ENCODE results near the gene PTPRU. TPM values are rescaled to one million over a fixed set of nuclear protein-coding genes. Genes with fewer than 3 reads are reported as not detected.

The PTPRU gene
- total RNA-seq, 1 experiment from 2014 or later: 14.1 TPM

DNA sequence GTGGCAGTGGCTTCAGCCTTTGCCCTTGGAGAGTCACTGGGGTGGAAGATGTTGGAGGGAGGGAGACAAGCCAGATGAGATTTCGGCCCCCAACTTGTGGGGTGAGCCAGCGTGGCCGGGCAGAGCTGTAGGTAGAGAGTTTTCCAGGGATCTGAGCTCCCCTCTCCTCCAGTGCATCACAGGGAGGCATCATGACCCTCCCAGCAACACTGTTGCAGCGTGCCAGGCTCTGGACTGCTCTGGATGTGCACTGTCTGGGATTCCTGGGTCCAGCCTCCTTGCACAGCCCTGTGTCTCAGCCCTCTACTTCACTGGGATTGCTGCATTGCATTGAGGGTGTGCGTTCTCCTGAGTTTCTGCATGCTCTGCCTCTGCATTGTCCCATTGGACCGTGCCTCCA lies 8.9 kb downstream of the PTPRU start:
- no peak for DNase-seq (ENCODE audit: low read depth)

DNA sequence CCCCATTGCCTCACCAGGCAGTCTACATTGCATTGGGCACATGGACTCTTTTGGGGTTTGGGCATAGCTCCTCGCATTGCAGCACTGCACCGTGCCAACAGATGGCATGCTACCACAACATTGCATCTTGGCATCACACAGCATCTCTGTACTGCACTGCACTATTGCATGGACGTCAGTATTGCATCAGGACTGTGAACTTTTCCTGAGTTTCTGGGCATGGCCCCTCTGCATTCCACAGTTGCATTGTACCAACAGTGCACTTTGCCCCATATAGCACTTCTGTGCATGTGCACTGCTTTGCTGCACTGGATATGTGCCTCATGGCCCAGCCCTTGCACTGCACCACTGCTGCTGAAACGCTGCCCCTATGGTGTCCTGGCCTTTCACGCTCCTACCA lies 9.6 kb downstream of the PTPRU start:
- peak; percentile 59 for DNase-seq (ENCODE audit: low read depth)

DNA sequence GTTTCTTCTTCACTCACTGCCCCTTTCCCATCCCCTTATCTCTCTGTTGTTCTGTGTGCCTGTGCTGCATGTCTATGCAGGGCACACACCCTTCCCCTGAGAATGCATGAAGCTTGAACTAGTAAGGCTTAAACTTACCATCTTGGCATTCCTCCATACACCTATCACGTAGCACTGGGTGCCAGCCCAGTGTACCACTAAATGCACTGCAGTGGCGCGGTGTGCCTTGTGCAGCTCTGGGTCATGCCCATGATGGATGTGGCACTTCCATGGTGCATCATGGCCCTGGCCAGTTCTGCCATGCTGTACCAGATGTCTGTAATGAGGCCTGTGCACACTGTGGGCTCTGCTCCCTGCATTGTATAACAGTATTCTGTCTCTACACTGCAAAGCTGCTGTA lies 10.7 kb downstream of the PTPRU start:
- no peak for DNase-seq (ENCODE audit: low read depth)

DNA sequence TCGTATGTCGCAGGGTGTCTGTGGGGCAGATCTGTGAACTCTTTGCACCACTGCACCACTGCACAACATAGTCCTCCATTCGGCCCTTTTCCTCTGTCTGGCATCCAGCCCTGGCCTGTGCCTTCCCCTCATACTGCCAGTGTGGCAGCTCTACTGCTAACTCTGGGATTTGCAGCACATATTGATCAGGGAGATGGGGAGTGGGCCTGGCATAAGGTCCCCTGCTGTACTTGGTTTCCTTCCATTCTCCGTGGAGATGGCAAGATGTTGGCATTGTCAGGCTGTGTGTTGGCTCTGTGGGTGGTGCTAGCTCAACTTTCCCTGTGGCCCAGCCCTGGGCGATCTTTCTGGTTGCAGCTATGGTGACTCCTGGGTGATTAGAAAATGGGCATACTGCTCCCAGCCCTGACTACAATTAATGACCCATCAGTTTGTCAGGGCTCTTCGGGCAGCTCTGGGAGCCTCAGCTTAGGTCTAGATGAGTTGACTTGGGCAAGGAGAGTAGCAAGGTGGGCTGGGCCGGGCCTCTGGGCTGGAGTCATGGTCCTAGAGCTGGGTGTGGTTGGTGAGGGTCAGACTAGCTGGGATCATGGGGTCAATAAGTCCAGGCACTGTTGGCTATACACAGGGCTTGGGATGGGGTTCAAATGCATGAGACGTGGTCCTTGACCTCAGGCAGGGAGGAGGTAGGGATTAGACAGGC lies 11.4 kb downstream of the PTPRU start:
- no peak for DNase-seq (ENCODE audit: low read depth)

DNA sequence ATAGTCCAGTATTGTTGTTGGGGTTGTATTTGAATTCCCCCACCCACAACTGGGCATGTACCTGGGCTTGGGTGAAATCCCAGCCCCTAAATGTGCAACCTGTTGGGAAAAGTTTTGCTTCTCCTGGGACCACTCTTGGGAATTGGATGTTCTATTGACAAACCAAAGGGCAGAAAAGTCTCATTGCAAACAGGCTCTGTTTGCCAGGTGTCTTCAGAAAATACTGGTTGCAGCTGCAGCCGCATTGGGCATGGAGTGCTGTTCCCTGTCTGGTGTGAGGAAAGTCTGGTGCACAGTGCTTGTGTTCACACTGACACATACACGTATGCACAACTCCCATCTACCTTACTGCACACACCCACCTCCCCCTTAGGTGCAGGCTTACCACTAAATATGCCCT lies 12.1 kb downstream of the PTPRU start:
- DNase-seq (ENCODE audit: low read depth): no peak

DNA sequence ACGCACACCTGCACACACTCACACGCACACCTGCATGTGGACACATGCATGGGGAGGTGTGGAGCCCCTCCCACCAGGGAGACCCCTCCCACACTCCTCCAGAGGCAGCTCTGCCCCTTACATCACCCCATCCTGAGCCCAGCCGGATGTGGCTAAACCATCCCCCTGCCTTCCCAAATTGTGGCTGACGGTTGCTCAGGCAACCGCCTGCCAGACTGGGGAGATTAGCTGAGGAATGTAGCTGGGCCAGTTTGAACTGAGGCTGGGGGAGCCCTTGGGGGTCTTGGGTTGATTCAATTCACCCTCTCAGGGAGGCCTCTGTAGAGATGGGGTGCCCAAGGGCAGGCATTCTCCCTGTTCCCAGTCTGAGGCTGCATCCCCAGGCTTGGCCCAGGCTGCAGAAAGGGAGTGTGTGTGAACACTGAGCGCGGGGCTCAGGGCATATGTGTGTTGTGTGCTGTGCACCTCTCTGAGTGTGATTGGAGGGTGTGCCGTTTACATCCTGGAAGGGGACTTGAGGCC lies 12.9 kb downstream of the PTPRU start:
- DNase-seq (ENCODE audit: low read depth): peak; percentile 56

DNA sequence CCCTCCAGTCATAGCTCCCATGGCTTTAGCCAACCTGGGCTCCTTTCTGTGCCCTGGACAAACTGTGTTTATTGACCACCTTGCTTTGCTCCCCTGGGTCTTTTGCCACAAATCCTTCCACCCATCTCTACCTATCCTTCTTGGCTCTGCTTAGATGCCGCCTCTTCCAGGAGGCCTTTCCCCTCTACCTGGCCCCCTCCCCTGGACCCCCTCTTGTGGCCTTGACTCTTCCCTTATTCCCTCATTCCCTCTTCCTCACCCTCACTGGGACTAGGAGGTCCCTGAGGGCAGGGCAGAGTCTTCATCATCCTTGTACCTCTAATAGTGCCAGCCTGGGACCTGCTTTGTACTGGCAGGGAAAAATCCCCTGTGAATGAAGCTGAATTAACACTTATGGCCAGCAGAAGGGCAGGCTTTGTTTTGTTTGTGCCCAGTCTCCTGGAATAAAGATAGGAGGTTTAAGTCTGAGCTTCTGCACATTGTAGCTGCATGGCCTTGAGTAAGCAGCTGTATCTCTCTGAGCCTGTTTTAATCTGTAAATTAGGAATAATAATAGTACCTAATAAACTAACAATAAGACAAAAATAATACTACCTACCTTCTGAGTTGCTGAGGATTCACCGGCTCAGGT lies 13.7 kb downstream of the PTPRU start:
- no peak for DNase-seq (ENCODE audit: low read depth)

DNA sequence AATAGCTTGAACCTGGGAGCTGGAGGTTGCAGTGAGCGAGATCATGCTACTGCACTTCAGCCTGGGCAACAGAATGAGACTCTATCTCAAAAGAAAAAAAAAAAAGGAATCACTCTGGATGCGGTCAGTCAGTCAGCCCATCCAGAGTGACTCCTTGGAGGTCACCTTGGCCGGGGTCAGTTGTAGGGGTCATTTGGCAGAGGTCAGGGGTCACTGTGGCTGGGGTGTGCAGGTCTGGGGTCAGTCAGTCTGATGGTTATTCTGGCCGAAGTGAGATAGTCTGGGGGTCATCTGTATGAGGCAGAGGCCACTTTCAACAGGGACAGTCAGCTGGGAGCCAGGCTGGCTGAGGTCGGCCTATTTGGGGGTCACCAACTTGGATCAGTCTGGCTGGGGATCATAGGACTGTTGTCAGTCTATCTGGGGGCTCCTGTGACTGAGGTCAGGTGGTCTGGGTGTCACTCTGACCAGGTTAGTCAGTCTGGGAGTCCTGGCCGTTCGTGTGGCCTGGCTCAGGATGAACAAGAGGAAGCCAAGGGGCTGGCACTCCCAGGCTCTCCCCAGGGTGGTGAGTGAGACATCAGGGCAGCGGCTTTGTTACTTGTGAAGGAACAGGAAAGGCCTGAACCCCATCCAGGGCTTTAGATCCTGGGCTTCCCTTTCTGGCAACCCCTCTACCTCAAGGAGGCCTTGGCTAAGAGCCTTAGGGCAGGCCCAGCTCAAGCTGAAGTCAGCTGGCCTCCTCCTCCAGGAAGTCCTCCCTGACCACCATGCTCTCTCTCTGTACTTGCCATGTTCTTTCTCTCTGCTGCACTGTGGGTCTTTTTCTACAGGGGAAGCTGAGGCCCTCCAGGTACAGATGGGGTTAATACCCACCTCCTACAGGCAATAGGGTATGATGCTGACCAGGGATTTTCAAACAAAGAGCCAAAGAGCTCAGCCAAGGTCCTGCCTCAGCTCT lies 15.1 kb downstream of the PTPRU start:
- no peak for DNase-seq (ENCODE audit: low read depth)

DNA sequence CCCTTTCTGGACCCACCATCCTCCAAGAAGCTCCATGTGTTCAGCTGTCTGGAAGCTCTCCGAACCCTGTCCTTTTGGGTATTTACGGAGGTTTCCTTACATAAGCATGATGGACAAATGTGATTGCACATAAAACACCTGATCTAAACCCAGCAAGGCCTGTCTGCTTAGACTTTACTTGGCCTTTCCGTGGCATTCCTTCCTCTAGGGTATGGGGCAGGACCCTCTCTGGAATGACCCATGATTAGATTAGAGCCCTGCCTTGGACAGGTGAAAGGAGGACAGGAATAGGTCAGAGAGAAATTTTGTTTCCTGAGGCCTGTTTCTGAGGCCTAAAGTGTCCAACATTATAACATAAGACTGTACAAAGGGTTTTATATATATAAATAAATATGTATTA lies 16.9 kb downstream of the PTPRU start:
- no peak for DNase-seq (ENCODE audit: low read depth)

DNA sequence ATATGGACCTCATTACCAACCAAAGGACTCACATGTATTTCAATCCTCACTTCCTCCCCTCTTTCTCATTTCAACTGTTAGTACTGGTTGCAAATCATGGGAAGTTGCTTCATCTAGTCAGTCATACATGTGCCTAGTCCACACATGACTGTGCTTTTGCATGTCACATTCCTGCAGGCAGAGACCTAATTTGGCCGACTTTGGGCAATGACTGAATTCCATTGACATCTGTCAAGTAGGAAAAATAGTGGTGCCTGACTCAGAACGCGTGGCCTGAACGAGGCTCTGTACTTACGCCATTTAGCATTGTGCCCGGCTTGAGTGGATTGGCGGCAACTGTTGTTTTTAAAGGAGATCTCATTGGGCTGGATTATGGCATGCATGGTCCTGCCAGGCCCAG lies 18.0 kb downstream of the PTPRU start:
- DNase-seq (ENCODE audit: low read depth): no peak

DNA sequence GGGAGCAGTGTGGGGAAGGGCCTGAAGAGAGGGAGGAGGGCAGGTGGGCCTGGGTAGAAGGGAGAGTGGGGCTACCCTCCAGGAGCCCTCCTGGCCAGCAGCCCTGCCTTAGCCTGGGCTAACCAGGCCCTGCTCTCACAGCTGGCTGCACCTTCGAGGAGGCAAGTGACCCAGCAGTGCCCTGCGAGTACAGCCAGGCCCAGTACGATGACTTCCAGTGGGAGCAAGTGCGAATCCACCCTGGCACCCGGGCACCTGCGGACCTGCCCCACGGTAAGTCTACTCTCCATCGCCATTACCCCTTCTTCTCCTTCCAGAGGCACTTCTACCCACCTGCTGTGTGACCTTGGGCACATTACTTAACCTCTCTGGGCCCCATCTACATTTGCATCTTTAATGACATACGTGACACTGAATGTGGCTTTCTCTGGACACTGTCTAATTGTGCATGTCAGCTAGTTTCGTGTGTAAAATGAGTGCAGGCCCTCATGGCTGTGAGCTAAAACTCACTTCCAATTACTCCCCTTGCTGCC lies 18.9 kb downstream of the PTPRU start:
- DNase-seq (ENCODE audit: low read depth): no peak

DNA sequence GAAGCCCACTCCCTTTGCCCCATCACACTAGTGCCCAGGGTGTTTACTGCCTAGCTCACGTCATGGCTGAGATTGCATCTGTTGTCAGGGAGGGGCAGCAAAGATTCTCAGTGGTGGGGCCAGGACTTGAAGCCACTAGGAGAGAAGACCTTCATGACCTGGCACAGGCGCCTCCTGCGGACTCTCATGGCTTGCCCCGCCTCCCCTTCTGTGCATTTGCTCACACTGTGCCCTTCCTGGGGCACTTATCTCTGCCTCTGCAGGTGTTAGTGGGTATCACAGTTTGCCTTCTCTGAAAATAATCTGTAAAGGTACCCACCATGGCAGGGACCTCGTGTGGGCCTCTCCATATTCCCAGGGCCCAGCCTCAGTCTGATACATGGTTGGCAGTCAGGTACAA lies 20.1 kb downstream of the PTPRU start:
- no peak for DNase-seq (ENCODE audit: low read depth)

DNA sequence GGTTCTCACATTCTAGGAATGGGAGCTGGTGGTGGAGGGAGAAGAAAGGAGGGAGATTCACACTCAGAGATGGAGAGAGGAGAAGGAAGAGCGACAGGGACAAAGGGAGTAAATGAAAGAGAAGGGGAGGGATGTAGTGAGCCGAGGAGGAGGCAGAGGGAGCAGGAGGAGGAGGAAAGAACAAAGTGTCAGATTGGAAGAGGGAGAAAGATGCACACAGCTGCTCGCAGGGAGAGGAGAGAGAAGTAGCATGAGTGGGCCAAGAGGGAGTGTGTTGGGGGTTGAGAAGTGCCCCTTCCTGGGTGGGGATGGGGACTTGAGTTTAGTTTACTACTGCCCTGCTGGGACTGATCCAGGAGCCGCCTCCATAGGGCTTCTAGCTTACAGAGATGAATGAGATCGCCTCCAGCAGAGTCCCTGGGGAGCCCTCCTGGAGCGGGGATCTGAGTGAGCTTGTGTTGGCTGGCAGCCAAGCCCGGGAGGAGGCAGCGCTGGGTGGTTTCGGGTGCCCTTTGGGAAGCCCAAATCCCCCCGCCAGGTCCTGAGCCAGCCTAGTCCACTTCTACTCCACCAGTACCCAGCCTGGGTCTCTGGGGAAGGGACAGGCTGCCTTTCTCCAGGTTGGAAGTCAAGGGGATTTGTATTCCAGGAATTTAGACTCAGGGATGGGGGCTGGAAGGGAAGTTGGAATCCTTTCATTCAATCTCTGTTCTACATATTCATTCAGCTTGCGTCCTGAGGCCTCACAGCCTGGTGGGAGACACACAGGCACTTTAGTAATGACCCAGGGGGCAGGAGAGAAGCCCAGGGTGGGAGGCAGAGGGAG lies 20.9 kb downstream of the PTPRU start:
- DNase-seq (ENCODE audit: low read depth): peak; percentile 62

DNA sequence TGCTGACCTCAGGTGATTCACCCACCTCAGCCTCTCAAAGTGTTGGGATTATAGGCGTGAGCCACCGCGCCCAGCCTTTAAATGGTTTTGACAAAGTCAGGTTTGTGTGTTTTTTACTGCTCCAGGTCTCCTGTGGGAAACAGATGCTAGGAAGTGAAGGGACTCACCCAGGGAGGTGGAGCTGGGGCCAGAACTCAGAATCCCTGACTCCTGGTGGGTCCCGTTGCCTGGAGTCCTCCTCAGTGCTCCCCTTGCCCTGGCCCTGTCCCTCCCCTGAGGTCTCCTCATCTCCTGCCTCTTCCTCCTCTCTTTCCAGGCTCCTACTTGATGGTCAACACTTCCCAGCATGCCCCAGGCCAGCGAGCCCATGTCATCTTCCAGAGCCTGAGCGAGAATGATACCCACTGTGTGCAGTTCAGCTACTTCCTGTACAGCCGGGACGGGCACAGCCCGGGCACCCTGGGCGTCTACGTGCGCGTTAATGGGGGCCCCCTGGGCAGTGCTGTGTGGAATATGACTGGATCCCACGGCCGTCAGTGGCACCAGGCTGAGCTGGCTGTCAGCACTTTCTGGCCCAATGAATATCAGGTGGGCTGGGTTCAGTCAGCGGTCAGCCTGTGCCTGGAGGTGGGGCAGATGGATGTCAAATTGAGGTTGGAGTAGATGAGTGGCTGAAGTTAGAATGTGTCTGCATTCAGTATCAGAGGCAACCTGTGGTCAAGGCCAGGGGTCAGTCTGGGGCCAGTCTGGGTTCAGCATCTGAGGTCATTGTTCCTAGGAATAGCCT lies 22.1 kb downstream of the PTPRU start:
- DNase-seq (ENCODE audit: low read depth): no peak

DNA sequence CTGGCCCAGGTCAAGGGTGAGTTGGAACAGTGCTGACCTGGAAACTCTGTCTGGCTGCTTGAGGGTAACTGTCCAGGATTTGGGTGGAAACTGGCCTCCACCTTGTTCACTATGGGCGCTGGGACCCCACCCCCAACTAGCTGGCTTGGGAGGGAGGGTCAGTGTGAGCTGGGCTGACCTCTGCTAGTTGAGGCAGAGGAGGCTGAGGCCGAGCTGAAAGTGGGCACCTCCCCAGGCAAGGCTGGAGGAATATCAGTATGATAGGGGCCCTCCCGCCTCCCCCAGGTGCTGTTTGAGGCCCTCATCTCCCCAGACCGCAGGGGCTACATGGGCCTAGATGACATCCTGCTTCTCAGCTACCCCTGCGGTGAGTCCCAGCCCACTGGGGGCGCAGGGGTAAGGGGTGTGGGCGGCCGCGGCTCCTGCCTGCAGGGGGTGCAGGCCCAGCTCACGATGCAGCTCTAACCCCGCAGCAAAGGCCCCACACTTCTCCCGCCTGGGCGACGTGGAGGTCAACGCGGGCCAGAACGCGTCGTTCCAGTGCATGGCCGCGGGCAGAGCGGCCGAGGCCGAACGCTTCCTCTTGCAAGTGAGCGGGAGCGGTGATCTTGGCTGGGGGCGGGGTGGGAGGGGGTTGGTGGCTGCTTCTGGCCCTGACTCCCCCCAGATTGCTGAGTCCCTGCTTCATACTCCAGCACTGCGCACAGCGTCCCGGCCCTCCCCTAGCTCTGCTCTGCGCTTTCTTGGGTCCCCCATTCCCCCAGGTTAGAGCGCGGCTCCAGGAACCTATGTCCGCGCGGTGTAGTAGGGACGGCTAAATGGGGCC lies 22.9 kb downstream of the PTPRU start:
- DNase-seq (ENCODE audit: low read depth): no peak

DNA sequence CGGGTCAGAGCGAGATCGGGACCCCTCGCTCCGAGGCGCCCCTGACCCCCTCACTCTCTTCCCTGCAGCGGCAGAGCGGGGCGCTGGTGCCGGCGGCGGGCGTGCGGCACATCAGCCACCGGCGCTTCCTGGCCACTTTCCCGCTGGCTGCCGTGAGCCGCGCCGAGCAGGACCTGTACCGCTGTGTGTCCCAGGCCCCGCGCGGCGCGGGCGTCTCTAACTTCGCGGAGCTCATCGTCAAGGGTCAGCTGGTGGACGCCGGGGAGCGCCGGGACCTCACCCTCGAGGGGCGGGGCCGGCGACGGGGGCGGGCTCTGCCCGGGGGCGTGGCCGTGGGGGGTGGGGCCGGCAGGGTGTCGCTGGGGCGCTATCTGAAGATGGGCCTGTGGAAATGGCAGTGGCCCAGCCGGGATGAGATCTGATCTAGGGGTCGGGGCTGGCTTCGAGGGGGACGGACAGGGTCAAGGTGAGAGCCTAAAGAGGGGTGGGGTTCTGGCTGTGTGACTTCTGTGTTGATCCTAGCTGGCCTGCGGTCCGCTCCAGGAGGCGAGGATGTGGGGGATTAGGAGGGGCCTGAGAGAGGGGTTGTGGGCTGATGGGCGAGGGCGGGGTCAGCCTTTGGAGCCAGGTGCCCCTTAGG lies 23.6 kb downstream of the PTPRU start:
- peak; percentile 59 for DNase-seq (ENCODE audit: low read depth)

DNA sequence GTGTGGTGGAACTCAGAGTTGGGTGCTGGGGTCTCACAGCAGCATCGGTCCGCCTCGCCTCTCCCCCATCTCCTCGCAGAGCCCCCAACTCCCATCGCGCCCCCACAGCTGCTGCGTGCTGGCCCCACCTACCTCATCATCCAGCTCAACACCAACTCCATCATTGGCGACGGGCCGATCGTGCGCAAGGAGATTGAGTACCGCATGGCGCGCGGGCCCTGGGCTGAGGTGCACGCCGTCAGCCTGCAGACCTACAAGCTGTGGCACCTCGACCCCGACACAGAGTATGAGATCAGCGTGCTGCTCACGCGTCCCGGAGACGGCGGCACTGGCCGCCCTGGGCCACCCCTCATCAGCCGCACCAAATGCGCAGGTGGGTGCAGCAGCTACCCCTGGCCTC lies 24.2 kb downstream of the PTPRU start:
- no peak for DNase-seq (ENCODE audit: low read depth)

DNA sequence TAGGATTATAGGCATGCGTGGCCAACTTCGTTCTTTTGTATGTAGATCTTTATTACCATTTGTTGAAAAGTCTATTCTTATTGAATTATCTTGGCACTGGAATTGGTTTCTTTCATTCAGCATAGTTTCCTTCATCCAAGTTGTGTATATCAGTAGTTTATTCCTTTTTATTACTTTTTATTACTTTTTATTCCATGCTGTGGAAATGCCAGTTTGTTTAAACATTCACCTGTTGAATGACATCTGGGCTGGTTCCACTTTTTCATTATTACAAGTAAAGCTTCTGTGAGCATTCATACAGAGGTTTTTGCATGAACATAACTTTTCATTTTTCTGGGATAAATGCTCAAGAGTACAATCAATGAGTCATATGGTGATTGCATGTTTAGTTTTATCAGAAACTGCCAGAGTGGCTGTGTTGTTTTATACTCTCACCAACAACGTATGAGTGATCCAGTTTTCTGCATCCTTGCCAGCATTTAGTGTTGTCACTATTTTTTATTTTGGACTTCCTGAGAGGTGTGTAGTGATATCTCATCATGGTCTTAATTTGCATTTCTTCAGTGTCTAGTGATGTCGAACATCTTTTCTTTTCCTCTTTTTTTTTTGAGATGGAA lies 28.6 kb downstream of the PTPRU start:
- DNase-seq (ENCODE audit: low read depth): peak; percentile 34

DNA sequence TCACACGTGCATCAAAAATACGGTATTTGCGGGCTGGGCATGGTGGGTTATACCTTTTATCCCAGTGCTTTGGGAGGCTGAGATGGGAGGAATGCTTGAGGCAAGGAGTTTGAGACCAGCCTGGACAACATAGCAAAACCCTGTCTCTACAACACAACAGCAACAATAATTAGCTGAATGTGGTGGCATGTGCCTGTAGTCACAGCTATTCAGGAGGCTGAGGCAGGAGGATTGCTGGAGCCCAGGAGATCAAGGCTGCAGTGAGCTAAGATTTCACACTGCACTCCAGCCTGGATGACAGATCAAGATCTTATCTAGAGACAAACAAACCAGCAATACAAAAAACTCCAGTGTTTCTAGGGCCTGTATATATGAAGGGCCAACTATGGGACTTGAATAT lies 30.6 kb downstream of the PTPRU start:
- DNase-seq (ENCODE audit: low read depth): no peak
